ENCODE data around the gene ADGRG7. TPM values are rescaled to one million over a fixed set of nuclear protein-coding genes. Genes with fewer than 3 reads are reported as not detected.

ADGRG7 gene
- total RNA-seq, 1 experiment from 2014 or later = not detected

DNA sequence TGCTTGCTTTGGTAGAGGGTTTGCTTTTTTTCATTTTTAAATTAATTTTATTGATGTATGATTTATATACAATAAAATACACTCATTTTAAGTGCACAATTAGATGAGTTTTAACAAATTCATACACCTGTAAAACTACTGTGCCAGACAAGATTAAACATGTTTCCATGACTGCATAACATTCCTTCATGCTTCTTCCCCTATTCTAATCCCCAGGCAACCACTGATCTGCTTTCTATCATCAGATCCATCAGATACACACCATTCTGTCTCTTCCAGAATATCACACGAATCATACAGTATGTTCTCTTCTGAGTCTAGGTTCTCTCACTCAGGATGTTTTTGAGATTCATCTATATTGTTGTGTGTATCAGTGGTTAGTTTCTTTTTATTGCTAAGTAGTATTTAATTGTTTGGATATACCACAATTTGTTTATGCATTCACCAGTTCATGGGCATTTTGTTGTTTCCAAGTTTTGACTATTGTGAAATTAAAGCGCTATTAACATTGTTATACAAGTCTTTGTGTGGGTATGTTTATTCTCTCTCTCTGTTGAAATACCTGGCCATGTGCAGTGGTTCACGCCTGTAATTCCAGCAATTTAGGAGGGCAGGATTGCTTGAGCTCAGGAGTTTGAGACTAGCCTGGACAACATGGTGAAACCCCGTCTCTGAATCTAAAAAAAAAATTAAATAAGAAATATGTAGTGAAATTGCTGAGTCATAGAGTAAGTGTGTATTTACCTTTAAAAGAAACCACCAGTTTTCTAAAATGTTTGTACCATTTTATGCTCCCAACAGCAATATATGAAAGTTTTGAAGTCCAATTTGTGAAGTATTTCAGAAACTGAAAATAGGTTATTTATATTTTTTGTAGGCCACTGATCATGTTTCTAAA is 92.9 kb downstream of the ADGRG7 start:
- DNase-seq (ENCODE audit: low spot score) = no peak

GRCh38 chr3:100702980-100703345 is 93.6 kb downstream of the ADGRG7 start:
- no peak for DNase-seq (ENCODE audit: low spot score)

DNA sequence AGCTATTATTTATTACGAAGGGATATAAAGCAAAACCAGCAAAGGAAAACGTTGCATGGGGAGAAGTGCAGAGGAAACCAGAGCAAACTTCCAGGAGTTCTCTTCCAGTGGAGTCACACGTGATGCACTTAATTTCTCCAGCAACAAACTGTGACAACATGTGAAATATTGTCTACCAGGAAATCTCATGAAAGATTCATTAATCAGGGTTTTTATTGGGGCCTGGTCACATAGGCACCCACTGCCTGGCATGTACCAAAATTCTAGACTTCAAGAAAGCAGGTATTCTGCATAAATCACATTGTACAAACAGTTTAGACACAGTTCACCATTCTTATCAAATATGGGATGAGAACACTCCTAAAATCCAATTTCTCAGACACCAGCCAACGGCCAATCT is 94.5 kb downstream of the ADGRG7 start:
- no peak for DNase-seq (ENCODE audit: low spot score)

DNA sequence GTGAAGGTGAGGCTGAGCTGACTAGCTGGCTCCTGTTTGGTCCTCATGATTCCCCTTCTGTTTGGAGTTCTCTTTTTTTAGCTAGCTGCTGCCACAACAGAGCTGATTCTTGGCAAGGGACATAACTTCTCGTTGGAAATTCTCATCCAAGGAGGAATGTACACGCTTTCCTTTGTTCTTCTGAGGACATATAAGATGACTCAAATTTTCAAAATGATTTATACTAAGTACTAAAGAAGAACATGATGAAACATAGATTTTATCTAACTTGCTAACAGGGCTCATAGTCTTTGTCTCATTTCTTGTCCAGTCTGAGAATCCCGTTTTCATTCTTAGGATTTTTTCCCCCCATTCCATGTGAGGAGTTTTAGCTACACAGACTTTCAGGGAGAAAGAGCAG is 97.0 kb downstream of the ADGRG7 start:
- no peak for DNase-seq (ENCODE audit: low spot score)

GRCh38 chr3:100708644-100708988 is 99.2 kb downstream of the ADGRG7 start:
- no peak for DNase-seq (ENCODE audit: low spot score)

DNA sequence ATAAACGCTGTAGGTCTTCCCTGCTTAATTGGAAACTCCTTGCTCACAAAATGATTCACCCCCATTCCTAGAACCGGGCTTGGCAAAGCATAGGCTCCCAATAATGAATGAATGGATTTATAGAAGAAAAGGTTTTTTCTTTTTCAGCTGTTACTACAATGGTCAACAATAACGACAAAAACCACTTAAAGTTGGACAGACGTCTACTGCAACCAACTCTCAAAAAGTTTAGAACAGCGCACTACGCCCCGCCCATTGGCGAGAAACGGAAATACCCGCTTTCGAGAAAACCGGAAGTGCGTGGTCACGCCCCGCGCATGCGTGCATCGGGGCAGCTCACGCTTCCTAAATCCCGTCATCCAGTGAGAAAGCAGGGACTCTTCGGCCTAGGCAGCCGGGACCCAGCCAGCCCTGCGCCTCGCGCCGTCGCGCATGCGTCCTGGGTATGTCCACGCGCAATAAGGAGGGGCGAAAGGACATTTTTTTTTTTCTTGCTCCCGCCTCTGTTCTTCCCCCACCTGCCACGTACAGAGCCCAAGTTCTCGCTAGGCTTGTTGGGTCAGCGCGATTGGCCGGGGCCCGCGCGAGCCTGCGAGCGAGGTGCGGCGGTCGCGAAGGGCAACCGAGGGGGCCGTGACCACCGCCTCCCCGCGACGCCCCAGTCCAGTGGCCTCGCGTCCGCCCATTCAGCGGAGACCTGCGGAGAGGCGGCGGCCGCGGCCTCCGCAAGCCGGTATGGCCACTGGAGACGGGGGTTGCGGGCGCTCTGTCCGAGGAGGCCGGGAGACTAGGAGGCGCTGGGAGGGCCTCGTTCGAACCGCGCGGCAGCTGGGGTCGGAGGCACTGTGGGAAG is 99.8 kb downstream of the ADGRG7 start, which contains the start of gene TFG:
Gene TFG (plus strand): TSS at position 506 of the 853 bp plus-strand sequence. CDS start 4,192 bp downstream, outside the sequence.
- DNase-seq (ENCODE audit: low spot score) = peak; percentile 99

- no peak for DNase-seq (ENCODE audit: low spot score)
Measured at GRCh38 chr3:100709842-100710260, 100.5 kb downstream of the ADGRG7 start.

DNA sequence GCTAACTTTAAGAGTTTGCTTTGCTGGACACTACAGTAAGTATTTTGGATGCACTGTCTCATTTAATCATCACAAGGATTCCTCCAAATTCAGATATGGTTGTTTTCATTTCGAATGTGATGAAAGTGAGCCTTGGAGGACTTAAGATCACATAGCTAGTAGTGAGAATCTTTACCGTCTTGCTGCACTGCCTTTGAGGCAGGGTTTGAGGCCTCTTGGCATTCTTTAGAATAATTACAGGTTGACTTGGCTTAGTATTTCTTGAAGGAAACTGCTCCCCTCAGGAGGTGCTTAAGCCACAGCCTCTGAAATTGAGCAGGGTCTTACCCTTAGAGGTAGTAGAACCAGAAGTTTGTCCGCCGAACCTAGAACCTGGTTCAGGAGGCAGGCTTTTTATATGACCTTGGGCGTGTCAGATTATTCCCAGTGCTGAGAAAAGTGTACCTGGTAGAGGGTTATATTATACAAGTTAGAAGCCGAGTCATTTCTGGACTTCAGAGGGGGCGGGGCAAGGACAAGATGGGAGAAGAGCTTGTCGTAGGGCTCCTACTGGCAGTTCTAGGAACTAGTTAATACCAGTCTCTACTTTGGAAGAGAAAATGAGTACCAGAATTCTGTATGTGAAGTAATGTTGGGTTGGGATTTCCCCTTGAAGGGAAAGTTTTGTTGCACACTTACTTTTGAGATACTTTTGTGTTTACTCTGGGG is 101.0 kb downstream of the ADGRG7 start:
- peak; percentile 62 for DNase-seq (ENCODE audit: low spot score)

DNA sequence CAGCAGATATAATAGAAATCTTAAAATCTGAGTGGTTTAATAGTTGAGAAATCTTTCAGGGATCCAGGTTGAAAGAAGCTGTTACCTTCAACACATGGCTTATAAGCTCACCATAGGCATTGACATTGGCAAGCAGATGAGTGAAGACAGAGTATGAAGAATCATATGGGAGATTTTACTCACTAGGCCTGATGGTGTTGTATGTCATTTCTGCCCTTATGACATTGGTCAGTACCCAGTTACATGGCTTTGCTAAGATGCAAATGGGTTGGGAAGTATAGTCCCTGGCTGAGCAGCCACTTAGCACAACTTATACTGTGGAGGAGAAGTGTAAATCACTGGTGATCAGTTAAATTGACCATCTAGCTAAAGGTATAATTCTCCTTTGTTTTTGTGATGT is 105.8 kb downstream of the ADGRG7 start:
- DNase-seq (ENCODE audit: low spot score) = no peak

GRCh38 chr3:100717063-100717462 is 107.7 kb downstream of the ADGRG7 start:
- no peak for DNase-seq (ENCODE audit: low spot score)

DNA sequence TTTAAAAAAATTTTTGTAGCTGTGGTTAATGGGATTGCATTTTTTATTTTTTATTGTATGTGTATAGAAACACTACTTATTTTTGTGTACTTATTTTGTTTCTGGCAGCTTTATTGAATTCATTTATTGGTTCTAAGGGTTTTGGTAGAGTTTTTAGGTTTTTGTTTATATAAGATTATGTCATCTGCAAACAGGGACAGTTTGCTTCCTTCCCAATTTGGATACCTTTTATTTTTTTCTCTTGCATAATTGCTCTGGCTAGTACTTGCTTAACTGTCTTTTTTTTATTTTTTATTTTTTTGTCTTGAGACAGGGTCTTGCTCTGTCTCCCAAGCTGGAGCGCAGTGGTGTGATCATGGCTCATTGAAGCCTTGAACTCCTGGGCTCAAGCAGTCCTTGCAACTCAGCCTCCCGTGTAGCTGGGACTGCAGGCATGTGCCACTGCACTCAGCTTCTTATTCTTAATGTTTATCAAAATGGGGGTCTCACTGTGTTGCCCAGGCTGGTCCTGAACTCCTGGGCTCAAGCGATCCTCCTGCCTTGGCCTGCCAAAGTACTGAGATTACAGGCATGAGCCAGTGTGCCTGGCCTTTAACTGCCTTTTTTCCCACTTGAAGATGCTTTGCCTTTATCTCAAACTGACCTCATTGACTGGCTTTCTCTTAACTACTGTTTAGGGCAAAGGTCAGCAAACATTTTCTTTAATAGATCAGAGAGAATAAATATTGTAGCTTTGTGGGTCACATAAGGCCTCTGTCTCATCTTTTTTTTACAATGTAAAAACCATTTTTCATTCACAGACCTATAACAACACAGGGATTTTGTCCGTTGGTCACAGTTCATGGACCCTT is 108.5 kb downstream of the ADGRG7 start:
- no peak for DNase-seq (ENCODE audit: low spot score)

DNA sequence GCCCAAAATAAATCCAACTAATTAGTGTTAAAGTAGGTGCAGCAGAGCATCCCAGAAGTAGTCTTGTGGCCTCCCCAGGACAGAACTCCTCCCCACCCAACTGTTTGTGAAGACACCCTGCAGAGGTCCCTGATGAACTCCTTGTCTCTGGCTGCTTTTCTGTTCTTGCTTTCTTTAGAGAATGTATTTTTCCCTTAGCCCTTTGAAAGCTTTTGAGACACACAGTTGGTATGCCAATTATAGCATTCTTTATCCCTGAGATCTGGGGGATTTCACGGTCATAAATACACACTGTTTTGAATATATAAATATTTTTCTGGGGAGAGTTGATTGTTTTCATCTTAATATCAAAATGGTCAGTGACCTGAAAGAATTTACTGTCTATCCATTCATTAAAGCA is 109.7 kb downstream of the ADGRG7 start:
- DNase-seq (ENCODE audit: low spot score) = no peak

GRCh38 chr3:100720426-100720825 is 111.0 kb downstream of the ADGRG7 start:
- DNase-seq (ENCODE audit: low spot score) = no peak

GRCh38 chr3:100725935-100726513 is 116.6 kb downstream of the ADGRG7 start:
- DNase-seq (ENCODE audit: low spot score) = no peak

GRCh38 chr3:100726706-100727105 is 117.3 kb downstream of the ADGRG7 start:
- no peak for DNase-seq (ENCODE audit: low spot score)

GRCh38 chr3:100730524-100730923 is 121.1 kb downstream of the ADGRG7 start:
- DNase-seq (ENCODE audit: low spot score) = no peak

DNA sequence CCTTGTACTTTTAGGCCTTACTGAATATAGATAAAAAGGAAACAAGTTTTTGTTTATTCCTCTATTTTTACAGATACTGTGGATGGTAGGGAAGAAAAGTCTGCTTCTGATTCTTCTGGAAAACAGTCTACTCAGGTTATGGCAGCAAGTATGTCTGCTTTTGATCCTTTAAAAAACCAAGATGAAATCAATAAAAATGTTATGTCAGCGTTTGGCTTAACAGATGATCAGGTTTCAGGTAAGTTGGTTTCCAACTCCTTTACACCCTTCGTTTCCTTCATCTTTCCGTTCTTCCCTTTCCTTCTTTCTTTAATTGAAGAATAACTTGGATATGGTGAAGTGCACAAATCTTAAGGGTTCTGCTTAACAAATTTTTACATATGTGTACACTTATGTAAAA is 123.0 kb downstream of the ADGRG7 start:
- no peak for DNase-seq (ENCODE audit: low spot score)

- peak; percentile 5 for DNase-seq (ENCODE audit: low spot score)
Measured at GRCh38 chr3:100737334-100737733, 127.9 kb downstream of the ADGRG7 start.

DNA sequence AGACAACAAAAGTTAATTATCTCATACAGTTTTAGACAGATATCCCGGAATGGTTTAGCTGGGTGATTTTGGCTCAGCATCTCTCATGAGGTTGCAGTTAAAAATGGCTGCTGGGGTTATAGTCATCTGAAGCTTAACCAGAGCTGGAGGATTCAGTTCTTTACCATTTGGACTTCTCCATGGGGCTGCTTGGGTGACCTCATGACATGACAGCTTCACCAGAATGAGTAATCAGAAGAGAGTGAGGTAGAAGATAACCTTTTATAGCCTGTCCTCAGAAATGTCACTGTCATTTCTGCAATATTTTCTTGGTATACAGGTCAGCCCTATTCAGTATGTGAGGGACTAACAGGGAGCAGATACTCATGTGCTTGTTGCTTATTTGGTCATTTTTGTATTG is 130.8 kb downstream of the ADGRG7 start:
- no peak for DNase-seq (ENCODE audit: low spot score)

DNA sequence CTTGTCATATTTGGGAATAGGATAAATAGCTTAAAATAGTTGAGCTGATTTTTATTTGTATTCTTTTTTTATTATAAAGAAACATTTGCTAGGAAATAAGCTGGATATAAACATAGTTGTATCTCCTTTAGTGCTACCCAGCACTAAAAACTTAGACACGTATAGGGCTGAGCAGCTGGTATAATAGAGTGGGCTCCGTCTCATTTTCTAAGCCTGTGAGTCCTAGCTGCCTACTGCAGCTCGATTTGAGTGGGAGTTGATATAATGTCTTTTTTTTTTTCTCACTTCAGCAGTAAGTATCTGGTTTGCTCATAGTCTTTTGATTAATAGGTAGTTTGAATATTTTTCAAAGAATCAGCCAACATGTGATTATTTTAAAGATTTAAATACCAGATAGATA is 134.1 kb downstream of the ADGRG7 start:
- no peak for DNase-seq (ENCODE audit: low spot score)

GRCh38 chr3:100744671-100745070 is 135.3 kb downstream of the ADGRG7 start:
- DNase-seq (ENCODE audit: low spot score) = no peak

Data from H4 (cell line).